Amniotic epithelial cell (primary cell): ENCODE measurements around the gene HSPB1.
"Not testable (repeated sequence)": the region's sequence is repeated elsewhere in the genome, so short reads cannot be mapped to it uniquely, and the experiment has no call there.

Source experiments
- DNase-seq: peaks from one replicate; pipeline ENCODE4 v3.0.0-alpha.2; 2010; ENCODE audit warnings: low read depth

Gene HSPB1

DNA sequence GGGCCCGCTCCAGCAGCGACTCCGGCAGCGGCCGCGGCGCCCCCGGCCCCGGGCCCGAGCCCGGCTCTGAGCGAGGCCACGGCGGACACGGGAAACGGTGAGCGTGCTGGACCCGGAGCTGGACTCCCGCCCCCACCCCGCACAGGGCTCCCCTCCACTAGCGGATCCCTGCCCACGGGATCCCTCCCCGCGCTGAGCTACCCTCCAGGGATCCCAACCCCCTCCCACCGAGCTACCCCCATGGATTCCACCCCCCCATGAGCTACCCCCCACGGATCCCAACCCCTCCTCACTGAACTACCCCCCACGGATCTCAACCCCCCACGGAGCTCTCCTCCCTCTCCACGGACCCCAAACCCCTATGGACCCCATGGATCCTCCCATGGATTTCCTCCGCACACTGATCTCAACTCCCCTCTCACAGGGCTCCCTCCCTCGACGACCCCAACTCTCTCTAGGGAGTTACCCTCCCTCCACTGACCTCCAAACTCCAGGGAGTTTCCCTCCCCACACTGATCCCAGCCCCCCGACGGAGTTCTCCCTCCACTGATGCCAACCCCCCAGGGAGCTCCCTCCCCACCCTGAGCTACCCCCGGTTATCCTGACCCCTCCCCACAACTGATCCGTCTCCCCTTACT, 20.6 kb upstream of the HSPB1 start:
- no peak for DNase-seq

DNA sequence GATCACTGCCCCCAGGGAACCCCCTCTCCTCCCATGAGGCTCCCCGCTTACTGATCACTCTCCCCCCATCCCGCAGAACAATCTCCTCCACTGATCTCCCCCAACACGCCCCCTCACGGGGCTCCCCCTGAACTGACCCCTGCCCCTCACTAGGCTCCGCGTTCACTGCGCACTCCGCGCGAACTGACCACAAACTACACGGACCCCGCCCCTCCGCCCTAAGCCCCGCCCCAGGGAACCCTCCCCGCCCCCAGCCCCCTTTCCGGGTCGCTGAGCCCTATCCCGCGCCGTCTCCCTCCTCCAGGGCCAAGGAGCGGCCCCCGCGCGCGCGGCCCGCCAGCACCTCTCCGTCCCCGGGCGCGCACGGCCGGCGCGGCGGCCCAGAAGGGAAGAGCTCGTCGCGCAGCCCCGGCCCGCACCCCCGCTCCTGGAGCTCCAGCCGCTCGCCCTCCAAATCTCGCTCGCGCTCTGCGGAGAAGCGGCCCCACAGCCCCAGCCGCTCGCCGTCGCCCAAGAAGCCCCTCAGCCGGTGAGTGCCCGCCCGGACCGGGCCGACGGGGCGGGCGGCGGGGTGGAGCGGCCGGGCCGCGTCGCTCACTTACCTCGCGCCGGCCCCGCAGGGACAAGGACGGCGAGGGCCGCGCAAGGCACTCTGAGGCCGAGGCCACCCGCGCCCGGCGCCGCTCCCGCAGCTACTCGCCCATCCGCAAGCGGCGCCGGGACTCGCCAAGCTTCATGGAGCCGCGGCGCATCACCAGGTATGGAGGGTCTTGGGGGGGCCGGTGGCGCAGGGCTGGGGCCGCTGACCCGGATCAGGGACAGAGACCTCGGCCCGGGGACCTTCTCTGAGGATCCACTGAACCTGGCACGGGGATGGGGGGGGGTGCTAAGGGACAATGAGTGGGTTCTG, 19.9 kb upstream of the HSPB1 start:
- DNase-seq = peak; percentile 35

DNA sequence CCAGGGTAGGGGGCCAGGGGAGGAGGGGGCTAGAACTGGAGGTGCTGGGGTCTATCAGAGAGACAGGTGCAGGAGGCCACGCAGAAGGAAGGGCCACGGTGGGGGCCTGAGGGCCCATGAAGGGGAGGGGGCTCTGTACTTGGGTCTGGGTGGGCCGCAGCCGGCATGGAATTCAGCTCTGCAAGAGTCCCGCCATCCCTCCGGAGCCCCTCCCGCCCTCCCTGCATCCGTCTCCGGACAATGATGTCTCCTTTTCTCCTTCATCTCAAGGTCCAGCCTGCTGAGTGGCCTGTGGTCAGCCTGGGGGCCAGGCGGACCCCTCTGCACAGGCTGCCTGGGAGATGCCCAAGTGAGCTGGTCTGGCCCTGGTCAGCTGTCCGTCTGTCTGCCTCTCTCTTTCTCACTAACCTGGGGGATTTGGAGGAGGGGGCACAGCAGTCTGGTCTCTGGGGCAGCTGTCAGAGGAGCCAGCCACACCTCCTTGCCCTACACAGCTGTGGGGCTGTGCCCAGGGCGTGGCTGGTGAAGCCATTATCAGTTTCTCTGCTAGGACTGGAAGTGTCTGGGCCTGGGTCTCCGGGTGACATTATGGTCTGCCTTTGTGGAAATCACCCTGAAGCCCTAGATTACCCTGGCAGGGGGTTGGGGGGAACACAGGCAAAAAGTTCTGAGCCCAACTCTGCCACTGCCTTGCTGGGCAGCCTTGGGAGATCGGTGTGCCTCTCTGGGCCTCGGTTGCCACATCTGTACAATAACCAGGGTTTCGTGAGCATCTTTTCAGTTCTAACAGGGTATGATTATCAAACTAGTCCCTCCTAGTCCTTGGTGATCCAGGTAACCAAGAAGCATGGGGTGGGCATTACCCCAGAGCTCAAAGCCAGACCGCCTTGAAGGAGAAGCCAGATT, 19.0 kb upstream of the HSPB1 start:
- no peak for DNase-seq

DNA sequence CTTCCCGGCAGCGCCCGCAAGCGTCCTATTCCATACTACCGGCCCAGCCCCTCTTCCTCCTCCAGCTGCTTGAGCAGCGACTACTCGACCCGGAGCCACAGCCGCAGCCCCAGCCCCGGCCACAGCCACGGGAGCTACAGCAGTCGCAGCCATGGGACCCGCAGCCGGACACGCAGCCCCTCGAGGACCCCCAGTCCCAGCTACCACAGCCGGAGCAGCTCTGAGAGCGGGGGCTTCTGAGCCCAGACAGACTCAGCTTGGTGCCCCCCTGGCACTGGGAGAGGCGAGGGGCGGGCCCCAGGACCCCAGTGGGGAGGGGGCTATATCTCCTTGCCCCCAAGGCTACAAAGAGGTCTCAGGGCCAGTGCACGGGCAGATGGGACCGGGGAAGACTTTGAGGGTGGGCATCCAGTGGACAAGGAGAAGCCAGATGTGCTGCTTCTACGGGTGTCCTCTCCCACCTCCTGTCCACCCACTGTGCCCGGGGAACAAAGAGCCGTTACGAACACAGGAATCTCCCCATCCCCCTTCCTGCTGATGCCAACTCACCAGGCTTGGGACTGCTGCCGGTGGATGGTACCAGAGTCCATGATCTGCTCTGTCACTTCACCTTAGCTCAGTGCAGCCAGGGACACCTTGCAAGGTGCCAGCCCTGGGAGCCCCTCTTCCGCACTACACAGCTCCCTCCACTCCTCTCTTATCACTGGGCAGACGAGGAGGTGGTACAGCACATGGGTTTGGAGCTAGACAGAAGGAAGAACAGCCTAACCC, 16.7 kb upstream of the HSPB1 start:
- no peak for DNase-seq

DNA sequence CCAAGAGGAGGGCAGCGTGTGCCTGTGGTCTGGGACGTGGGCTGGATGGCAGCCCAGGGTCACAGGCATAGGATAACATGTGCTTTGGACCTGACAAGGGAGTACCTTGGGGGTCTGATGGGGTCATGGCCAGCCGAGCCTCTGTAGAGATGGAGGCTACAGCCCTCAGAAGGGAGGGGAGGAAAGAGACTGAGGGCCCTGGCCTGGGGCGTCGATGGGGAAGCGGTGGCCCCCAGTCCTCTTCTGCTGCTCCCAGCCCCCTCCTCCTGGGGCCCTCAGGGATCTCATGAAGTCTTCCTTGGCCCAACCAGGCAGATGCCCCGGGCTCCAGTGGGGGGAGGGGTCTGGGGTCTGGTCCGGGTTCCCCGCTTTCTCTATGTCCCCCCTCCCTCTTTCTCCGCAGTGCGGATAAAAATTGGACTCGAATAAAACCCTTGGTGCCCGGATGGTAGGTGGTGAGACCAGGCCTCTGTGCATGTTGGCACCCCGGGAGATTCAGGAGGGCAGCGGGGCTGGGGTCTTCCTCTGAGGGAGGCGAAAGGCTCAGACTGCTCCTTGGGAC, 15.6 kb upstream of the HSPB1 start:
- DNase-seq = no peak

DNA sequence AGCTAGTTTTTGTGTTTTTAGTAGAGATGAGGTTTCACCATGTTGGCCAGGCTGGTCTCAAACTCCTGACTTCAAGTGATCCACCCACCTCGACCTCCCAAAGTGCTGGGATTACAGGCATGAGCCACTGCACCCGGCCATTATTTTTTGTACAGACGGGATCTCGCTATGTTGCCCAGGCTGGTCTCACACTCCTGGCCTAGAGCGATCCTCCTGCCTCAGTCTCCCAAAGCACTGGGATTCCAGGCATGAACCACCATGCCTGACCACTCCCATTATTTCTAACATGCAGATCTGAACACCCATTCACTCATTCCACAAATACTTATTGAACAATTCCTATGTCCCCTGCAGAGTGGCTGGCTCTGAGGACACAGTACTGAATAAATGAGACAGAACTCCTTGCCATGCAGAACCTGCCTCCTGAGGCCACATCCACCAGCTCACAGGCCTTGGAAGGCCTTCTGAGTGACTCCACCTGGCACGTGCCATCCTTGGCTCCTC, 11.6 kb upstream of the HSPB1 start:
- not testable (repeated sequence) for DNase-seq

DNA sequence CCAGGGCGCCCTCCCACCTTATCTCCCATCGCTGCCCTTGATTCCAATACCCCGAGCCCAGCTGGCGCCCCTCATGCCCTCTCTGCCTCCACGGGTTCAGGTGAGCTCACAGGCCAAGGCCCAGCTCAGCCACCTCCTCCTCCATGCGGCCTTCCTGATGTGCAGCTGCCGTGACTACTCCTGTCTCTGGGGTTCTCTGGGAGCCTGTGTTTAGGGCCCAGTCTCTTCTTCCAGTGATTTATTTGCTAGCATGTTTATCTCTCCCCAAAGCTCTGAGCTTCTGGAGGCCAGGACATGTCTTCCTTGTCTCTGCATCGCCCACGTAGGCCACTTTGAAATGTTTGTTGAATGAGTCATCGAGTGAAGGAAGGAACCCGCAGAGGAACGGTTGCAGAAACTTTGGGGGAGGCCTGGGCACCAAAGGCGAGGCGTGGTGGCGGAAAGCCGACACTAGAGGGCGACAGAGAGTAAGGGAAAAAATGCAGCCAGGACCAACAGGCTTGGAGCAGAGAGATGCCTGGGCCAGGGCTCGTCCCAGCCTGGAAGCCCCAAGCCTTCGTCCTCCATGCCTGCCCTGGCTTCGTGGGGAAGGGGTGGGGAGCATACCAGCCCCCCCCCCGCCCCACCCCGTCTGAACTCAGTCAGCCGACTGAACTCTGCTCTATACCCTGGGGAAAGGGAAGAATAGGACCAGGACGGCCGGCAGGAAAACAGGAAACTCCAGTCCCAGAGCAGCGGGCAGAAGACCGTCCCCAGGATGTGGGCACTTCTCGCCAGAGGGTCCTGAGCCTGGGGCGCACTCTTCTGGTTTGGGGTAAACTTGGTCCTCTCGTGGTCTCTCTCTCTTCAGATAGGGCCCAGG, 10.9 kb upstream of the HSPB1 start:
- peak; percentile 98 for DNase-seq

DNA sequence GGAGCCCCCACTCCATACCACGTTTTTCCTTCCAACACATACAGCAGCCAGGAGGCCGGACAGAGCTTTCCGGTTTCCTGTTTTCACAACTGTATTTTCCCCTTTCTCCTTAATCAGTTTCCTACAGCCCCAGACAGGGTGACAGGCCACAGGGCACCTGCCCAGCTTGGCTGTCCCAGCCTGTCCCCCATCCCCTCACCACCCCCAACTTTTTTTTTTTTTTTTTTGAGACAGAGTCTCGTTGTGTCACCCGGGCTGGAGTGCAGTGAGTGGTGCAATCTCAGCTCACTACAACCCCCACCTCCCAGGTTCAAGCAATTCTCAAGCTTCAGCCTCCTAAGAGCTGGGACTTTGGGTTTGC, 10.3 kb upstream of the HSPB1 start:
- DNase-seq = peak; percentile 56

DNA sequence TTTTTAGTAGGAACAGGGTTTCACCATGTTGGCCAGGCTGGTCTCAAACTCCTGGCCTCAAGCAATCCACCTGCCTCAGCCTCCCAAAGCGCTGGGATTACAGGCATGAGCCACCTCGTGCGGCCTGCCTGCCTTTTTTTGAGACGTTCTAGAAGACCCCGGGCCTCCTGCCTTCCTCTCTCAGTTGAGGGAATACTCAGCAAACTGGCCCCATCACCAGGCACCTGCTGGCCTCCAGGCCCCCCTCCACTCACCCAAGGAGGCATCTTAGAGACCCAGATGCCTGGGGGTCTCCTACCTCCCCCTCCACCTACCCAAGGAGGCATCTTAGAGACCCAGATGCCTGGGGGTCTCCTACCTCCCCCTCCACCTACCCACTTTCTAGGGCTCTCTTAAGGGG, 9.6 kb upstream of the HSPB1 start:
- not testable (repeated sequence) for DNase-seq

DNA sequence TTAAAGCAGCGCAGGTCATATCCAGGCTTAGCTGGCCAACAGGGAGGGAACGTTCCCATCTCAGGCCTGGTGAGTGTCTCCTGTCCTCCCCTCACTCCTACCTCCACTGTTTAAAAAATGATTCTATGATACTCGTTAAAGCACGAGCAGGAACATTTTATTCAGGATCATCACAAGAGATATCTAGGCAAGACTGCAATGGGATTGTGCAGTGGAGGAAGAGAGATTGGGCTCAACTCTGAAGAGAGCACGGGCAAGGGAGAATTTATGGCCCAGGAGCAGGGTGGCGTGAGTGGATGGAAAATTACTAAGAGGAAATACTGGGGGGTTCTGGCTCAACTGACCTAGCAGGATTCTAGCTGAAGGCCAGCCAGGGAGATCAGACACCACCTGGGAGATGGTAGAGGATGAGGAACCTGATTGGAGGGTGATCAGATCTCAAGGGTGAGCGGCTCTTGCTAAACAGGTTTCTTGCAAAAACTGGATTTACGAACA, 9.0 kb upstream of the HSPB1 start:
- peak; percentile 79 for DNase-seq

DNA sequence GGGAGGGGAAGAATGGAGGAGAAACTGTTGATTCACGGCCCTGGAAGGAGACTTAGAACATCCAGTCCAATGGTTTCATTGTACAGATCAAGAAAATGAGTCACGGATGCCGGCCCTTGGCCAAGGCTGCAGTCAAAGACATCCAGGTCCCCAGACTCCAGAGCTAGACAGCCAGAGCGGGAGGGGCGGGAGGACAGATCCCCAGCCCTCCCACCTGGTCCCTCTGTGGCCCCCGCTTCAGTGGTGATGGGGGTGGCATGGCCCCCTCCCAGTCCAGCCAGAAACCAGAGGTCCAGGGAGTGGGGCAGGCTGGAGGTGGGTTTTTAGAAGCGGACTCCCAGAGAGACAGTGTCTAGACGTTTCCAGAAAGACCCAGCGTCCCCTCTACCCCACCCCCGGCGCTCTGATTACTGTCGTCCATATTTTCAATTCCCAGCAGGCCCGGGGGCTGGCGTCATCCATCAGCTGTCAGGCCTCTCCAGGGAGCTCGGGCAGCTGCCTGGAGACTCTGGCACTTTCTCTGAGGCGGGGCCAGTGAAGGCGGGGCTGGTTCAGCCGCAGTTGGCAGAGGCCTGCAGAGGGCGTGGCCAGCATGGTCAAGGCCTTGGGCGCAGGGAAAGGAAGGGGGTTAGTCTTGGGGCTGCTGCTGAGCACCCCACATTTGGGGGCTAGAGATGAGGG, 8.0 kb upstream of the HSPB1 start:
- DNase-seq = peak; percentile 96

DNA sequence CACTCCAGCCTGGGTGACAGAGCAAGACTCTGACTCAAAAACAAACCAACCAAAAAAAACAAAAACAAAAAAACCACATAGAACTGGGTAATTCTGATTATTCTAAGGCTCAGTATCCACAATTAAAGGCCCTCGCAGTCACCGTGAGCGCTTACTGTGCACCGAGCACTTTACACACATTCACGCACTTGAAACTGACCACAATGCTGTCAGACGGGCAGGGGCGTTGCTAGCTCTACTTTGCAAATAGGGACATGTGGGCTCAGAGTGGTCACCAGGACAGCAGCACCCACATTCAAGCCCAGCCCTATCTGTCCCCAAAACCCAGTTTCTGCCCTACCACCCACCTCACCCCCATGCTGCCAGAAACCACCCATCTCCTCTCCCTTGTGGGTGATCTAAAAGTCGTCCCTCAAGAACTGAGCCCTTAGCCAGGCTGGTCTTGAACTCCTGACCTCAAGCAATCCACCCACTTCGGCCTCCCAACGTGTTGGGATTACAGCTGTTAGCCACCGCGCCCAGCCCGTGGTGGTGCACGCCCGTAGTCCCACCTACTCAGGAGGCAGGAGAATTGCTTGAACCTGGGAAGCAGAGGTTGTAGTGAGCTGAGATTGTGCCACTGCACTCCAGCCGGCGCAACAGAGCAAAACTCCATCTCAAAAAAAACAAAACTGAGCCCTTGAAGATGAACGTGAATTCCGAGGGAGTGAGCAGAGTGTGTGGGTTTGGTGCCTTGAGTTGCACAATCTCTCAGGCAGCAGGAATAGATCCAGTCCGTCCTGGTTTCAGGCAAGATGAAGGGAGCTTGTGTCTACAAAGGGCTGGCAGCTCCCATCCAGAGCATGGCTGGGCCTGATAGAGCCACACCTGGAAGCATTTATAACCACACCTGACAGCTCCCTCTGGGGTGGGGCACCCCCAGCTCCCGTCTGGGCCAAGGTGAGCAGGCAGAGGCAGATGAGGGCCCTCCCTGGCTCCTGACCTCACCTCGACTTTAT, 5.4 kb upstream of the HSPB1 start:
- DNase-seq = peak; percentile 96

DNA sequence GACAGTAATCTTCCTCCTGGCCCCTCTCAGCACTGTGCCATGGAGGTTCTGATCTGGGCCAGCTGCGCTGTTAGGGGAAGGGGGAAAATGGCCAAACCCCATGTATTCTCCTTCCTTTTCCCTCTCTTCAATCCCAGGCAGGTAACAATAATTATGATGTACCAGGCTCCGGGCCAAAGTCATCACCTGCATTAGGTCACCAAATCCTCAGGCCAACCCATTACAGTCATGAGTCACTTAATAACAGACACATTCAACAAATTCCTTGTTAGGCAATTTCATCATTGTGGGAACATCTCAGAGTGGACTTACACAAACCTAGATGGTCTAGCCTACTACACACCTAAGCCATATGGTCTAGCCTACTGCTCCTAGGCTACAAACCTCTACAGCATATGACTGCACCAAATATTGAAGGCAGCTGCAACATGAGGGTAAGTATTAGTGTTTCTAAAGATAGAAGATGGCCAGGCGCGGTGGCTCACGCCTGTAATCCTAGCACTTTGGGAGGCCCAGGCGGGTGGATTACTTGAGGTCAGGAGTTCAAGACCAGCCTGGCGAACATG, 2.2 kb upstream of the HSPB1 start:
- peak; percentile 96 for DNase-seq

DNA sequence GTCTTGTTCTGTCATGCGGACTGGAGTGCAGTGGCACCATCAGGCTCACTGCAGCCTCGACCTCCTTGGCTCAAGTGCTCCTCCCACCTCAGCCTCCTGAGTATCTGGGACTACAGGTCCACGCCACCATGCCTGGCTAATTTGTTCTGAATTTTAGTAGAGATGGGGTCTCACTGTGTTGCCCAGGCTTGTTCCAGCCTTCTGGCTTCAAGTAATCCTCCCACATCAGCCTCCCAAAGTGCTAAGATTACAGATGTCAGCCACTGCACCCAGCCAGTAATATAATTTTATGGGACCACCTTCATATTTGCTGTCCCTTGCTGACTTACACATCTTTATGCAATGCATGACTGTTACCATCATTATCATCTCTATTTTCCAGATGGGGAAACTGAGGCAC, 1.5 kb upstream of the HSPB1 start:
- DNase-seq = no peak

DNA sequence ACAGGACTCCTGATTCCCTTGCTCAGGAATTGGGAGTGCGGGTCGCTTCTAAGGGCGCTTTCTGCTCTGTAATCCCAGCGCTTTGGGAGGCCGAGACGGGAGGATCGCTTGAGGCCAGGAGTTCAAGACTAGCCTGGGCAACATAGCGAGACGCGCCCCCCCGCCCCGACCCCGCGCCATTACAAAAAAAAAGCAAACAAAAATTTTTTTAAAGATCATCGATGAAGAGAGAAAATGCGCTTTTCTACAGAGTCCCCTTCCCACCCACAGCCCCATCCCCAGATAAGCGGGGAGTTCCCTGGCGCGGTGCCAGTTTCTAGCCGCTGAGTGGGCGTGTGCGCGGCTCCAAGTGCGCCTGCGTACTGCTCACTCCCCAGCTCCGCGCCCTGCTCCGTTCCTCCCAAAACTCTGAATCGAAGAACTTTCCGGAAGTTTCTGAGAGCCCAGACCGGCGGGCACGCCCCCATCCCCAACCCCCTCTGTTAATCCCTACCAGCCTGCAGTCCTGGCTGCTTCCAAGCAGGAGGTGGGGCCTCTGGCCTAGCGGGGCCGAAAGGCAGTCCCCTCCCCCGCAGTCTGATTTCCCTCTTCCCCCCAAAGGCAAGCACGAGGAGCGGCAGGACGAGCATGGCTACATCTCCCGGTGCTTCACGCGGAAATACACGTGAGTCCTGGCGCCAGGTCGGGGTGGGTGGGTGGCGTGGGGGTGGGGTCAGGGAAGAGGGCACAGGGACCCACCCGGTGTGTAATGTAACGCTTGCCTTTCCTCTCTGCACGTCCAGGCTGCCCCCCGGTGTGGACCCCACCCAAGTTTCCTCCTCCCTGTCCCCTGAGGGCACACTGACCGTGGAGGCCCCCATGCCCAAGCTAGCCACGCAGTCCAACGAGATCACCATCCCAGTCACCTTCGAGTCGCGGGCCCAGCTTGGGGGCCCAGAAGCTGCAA, 1.0 kb downstream of the HSPB1 start:
- DNase-seq = peak; percentile 95

DNA sequence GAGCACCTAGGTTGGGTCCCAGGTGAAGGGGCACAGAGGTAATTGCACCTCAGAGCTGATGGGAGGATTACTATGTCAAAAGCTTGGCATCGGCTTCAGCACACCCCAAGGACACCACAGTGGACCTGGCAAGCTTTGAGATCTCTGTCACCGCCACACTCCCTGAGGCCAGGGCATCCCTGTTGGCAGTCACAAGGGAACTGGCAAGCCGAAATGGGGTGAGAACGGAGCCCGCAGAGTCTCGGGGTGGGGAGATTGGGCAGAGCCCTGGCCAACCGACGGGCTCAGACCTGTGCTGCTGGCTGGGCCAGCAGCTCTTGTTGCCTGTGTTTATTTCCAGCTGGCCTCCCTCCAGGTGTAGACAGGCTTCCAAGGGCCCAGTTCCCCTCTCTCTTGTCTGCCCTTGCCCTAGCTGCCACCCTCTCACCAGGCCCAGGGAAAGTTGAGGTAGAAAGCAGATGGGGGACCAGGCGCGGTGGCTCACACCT, 2.5 kb downstream of the HSPB1 start:
- no peak for DNase-seq

DNA sequence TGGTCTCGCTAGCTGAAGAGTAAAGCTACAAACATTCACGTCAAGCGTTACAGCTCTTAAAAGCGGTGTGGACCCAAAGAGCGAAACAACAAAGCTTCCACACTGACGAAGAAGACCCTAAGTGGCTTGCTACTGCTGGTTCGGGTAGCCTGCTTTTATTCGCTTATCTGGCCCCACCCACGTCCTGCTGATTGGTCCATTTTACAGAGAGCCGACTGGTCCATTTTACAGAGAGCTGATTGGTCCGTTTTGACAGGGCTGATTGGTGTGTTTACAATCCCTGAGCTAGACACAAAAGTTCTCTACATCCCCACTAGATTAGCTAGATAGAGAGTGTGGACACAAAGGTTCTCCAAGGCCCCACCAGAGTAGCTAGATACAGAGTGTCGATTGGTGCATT, 6.4 kb downstream of the HSPB1 start:
- DNase-seq = not testable (repeated sequence)
